CD4-positive, alpha-beta T cell treated with Interleukin-2 at 100 ng/mL for 4 hours (primary cell): ENCODE measurements around the gene METTL16.
"Not testable (repeated sequence)": the region's sequence is repeated elsewhere in the genome, so short reads cannot be mapped to it uniquely, and the experiment has no call there.

ENCODE experiments used
- DNase-seq: peaks from one replicate; pipeline ENCODE4 v3.0.0-alpha.2; 2020; ENCODE audit warnings: low spot score

METTL16 gene

GRCh38 chr17:2502871-2503580 lies 8.7 kb downstream of the METTL16 start:
- no peak for DNase-seq

GRCh38 chr17:2500446-2500845 lies 11.2 kb downstream of the METTL16 start:
- DNase-seq, result no peak

- DNase-seq, result not testable (repeated sequence)
Measured at GRCh38 chr17:2489286-2489685, 22.4 kb downstream of the METTL16 start.

GRCh38 chr17:2487306-2487705 lies 24.4 kb downstream of the METTL16 start:
- no peak for DNase-seq

- DNase-seq, result not testable (repeated sequence)
Measured at GRCh38 chr17:2486709-2487108, 25.0 kb downstream of the METTL16 start.

GRCh38 chr17:2485970-2486369 lies 25.7 kb downstream of the METTL16 start:
- no peak for DNase-seq

GRCh38 chr17:2485543-2485942 lies 26.1 kb downstream of the METTL16 start:
- no peak for DNase-seq

GRCh38 chr17:2484876-2485275 lies 26.8 kb downstream of the METTL16 start:
- no peak for DNase-seq

GRCh38 chr17:2483084-2483483 lies 28.6 kb downstream of the METTL16 start:
- DNase-seq, result no peak

GRCh38 chr17:2482218-2482617 lies 29.5 kb downstream of the METTL16 start:
- peak; percentile 31 for DNase-seq

GRCh38 chr17:2481760-2482159 lies 29.9 kb downstream of the METTL16 start:
- no peak for DNase-seq

GRCh38 chr17:2478458-2478857 lies 33.2 kb downstream of the METTL16 start:
- no peak for DNase-seq

- no peak for DNase-seq
Measured at GRCh38 chr17:2475056-2475455, 36.6 kb downstream of the METTL16 start.

GRCh38 chr17:2474371-2474770 lies 37.3 kb downstream of the METTL16 start:
- no peak for DNase-seq

GRCh38 chr17:2468270-2468669 lies 43.4 kb downstream of the METTL16 start:
- no peak for DNase-seq

- DNase-seq, result no peak
Measured at GRCh38 chr17:2466931-2467330, 44.8 kb downstream of the METTL16 start.

GRCh38 chr17:2462481-2462880 lies 49.2 kb downstream of the METTL16 start:
- no peak for DNase-seq

- no peak for DNase-seq
Measured at GRCh38 chr17:2459917-2460271, 51.8 kb downstream of the METTL16 start.

- DNase-seq, result no peak
Measured at GRCh38 chr17:2457913-2458312, 53.8 kb downstream of the METTL16 start.

GRCh38 chr17:2456475-2456874 lies 55.2 kb downstream of the METTL16 start:
- DNase-seq, result no peak

- no peak for DNase-seq
Measured at GRCh38 chr17:2455956-2456355, 55.7 kb downstream of the METTL16 start.

GRCh38 chr17:2453866-2454265 lies 57.8 kb downstream of the METTL16 start:
- DNase-seq, result no peak

- DNase-seq, result no peak
Measured at GRCh38 chr17:2453325-2453724, 58.4 kb downstream of the METTL16 start.

GRCh38 chr17:2452216-2452750 lies 59.4 kb downstream of the METTL16 start:
- DNase-seq, result no peak
